Small intestine (tissue), 7 donors: ENCODE measurements around the gene EXTL2. TPM values are rescaled to one million over a fixed set of nuclear protein-coding genes. Genes with fewer than 3 reads are reported as not detected.
"Not testable (repeated sequence)": the region's sequence is repeated elsewhere in the genome, so short reads cannot be mapped to it uniquely, and the experiment has no call there.

Source experiments
- DNase-seq, 2 donors: peaks; one replicate each; pipeline versions ENCODE4 v3.0.0 to v3.0.0-alpha.2; 2013
- FAIRE-seq: peaks from 2 replicates; lab custom pipeline; 2012; peaks lifted over from hg19 to GRCh38; lab: Jason Lieb, UNC
- H3K27ac ChIP-seq, 3 donors: one replicate each; pipeline ENCODE4 v1.5.1; 2013; ENCODE audit warnings: low read length in 2 of 3, mild to moderate bottlenecking in 2 of 3, control low read depth in 1 of 3, inconsistent platforms in 1 of 3, low read depth in 1 of 3, moderate library complexity in 1 of 3
- H3K27me3 ChIP-seq, 3 donors: one replicate each; pipeline ENCODE4 v1.6.1; 2013; ENCODE audit warnings: low read length in 3 of 3, inconsistent platforms in 1 of 3; ENCODE audit not compliant: control insufficient read depth in 3 of 3, insufficient read depth in 3 of 3
- H3K36me3 ChIP-seq, 3 donors: one replicate each; pipeline ENCODE4 v1.6.1; 2013; ENCODE audit warnings: low read length in 3 of 3, inconsistent platforms in 1 of 3, low read depth in 1 of 3, mild to moderate bottlenecking in 1 of 3, moderate library complexity in 1 of 3; ENCODE audit not compliant: control insufficient read depth in 3 of 3, insufficient read depth in 2 of 3
- H3K4me1 ChIP-seq, 3 donors: one replicate each; pipeline ENCODE4 v1.6.1; 2013; ENCODE audit warnings: low read length in 2 of 3, inconsistent platforms in 1 of 3, low read depth in 1 of 3, mild to moderate bottlenecking in 1 of 3, moderate library complexity in 1 of 3; ENCODE audit not compliant: control insufficient read depth in 3 of 3, insufficient read depth in 2 of 3
- H3K4me3 ChIP-seq, 3 donors: one replicate each; pipeline ENCODE4 v1.5.1; 2013; ENCODE audit warnings: low read length in 3 of 3, control low read depth in 1 of 3, inconsistent platforms in 1 of 3, low read depth in 1 of 3, mild to moderate bottlenecking in 1 of 3, moderate library complexity in 1 of 3
- H3K9me3 ChIP-seq, 2 donors: one replicate each; pipeline ENCODE4 v1.6.1; 2013; ENCODE audit warnings: low read depth in 1 of 2, low read length in 1 of 2; ENCODE audit not compliant: control insufficient read depth in 2 of 2, insufficient read depth in 1 of 2
- WGBS, 3 donors: extraction: QIAGEN DNeasy Blood & Tissue Kit; methylation state at CpG; one replicate each; pipeline ENCODE4 v1.1.7; 2013; 5-methylcytosine and 5-hydroxymethylcytosine counted together
- polyA plus RNA-seq, 4 donors: library from polyadenylated mRNA; stranded (reverse) in 3 of 4; unstranded in 1 of 4; fragments of 200-250 nt in 3 of 4; fragments of 120-200 nt in 1 of 4; gene quantifications; one replicate each; pipeline versions ENCODE4 v1.2.1 to v1.2.3, GENCODE V29; 2013
- donor health status: healthy with polysubstance abuse.
- donor health status: control.
- donor health status: control.
- donor health status: Bipolar disorder and iron deficiency.
- donor health status: healthy.

Gene EXTL2
- polyA plus RNA-seq, 4 donors, result 1.3 to 21.5 (median 3.5) TPM

DNA sequence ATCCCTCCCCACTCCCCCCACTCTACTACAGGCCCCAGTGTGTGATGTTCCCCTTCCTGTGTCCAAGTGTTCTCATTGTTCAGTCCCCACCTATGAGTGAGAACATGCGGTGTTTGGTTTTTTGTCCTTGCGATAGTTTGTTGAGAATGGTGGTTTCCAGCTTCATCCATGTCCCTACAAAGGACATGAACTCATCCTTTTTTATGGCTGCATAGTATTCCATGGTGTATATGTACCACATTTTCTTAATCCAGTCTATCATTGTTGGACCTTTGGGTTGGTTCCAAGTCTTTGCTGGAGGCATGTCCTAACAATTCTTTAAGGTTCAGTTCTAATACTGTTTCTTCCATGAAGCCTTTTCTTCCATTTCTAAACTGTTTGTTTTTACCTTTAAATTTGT lies 38.9 kb upstream of the EXTL2 start:
- not testable (repeated sequence) for DNase-seq, H3K9me3 ChIP-seq, H3K4me1 ChIP-seq, FAIRE-seq, H3K27me3 ChIP-seq, H3K27ac ChIP-seq, H3K4me3 ChIP-seq, H3K36me3 ChIP-seq
- 97 to 100% (median 97%) methylated on average over 2 of the region's 2 CpGs for WGBS, 3 donors

DNA sequence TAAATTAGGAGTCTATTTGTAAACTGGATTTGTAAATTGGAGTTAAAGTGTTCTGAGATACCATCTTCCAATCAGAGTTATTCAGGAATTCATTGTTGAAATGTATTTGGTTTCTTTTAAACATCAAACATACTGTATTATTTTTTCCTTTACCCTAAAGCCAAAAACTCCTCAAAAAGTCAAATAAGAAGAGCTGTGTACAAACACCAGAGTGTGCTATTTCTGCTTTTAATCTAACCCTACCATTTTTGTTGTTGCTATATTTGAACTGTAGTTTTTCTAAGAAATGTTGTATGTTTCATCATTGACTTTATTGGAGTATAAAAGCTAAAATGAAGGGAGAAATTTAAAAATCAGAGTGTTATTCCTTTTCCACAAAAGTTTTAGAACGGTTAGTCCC lies 37.1 kb upstream of the EXTL2 start:
- no peak for FAIRE-seq
- Histone ChIP-seq H3K4me1 (no peaks in the 10 kb centered on the region), H3K27ac (no peak overlapping the region), H3K4me3 (no peak overlapping the region), H3K9me3 (no peaks in the 10 kb centered on the region), H3K27me3 (no peaks in the 10 kb centered on the region), H3K36me3 (no peaks in the 10 kb centered on the region)
- WGBS, 3 donors, result 88 to 94% (median 90%) methylated on average over 1 of the region's 1 CpG
- no peak for DNase-seq

DNA sequence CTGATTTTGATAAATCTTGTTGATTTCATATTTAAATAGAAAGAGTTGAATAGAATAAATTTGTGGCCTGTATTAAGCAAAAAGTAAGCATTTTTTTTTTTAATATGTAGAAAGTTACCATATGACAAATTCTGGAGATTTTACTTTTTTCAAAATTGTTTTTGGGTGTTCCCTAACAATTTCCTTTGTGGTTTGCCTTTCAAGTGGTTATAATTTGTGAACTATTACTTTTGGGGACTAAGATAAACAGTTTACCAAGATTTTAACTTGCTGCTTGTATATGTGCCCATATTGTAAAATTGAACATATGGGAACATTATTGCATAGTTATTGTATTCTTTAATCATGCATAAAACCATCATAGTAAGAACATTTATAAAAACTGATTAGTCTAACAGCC lies 35.9 kb upstream of the EXTL2 start:
- no peak overlapping the region for H3K4me3 ChIP-seq
- FAIRE-seq (peak; percentile 26), DNase-seq (no peak)
- no peaks in the 10 kb centered on the region for H3K27me3 ChIP-seq
- no peaks in the 10 kb centered on the region for H3K9me3 ChIP-seq
- no peak overlapping the region for H3K27ac ChIP-seq
- peaks cover 0 to 3% (median 2%) of the 10 kb centered on the region in 3 donors for H3K36me3 ChIP-seq
- H3K4me1 ChIP-seq, result no peaks in the 10 kb centered on the region

DNA sequence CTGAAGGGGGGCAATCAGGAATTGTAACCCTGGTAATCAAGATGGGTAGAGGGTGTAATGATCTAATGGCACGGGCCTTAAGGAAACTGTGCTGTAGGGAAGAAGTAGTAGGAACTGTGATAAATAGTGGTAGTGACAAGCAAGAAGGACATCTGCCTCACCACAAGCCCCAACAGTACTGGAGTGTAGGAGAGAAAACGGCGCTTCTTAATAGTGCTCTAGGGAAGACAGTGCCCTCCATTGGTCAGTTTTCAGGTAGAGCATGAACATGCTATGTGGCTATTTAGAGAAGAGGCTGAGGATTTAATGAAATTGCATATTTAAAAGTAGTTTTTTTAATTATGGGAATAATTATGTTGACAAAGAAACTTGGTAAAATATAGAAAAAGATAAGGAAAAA lies 33.5 kb upstream of the EXTL2 start:
- FAIRE-seq, result no peak
- DNase-seq, result no peak
- no peaks in the 10 kb centered on the region for H3K9me3 ChIP-seq
- no peak overlapping the region for H3K4me3 ChIP-seq
- H3K36me3 ChIP-seq, result peaks cover 0 to 3% (median 2%) of the 10 kb centered on the region in 3 donors
- H3K4me1 ChIP-seq, result no peaks in the 10 kb centered on the region
- H3K27ac ChIP-seq, result no peak overlapping the region
- no peaks in the 10 kb centered on the region for H3K27me3 ChIP-seq
- 77 to 92% (median 89%) methylated on average over 3 of the region's 3 CpGs for WGBS, 3 donors

DNA sequence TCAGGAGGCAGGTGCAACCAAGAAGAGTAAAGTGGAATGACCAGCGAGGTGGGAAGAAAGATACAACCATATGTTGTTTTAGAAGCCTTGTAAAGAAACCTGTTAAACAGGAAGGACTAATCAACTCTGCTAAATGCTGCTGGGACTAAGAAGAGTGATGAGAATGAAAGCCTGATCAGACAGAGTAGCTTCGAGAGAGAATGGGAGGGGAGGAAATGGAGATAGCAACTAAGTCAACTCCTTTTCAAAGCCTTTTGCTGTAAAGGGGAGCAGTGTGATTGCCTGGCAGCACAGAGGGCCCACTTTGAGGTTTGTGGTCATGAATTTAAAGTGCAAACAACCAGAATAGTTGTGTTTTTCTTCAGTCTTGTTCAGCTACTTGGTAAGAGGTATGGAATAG lies 32.6 kb upstream of the EXTL2 start:
- no peak overlapping the region for H3K27ac ChIP-seq
- DNase-seq, result peak in 1 of 2 donors; percentile 30
- WGBS, 3 donors, result 32 to 46% (median 43%) methylated on average over 2 of the region's 2 CpGs

DNA sequence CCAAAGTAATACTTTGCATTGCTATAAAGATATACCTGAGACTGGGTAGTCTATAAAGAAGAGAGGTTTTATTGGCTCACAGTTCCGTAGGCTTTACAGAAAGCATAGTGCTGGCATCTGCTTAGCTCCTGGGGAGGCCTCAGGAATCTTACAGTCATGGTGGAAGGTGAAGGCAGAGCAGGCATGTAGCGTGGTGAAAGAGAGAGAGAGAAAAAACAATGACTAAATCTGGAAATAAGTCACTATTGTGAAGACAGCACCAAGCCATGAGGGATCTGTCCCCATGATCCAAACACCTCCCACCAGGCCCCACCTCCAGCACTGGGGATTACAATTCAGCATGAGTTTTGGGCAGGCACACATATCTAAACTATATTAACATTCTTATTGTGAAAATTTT lies 31.6 kb upstream of the EXTL2 start:
- no peak for DNase-seq
- H3K9me3 ChIP-seq, result no peaks in the 10 kb centered on the region
- H3K27ac ChIP-seq, result no peak overlapping the region
- no peak for FAIRE-seq
- peaks cover 0 to 8% (median 4%) of the 10 kb centered on the region in 3 donors for H3K36me3 ChIP-seq
- no peaks in the 10 kb centered on the region for H3K27me3 ChIP-seq
- no peaks in the 10 kb centered on the region for H3K4me1 ChIP-seq
- H3K4me3 ChIP-seq, result no peak overlapping the region
- 98 to 100% (median 98%) methylated on average over 2 of the region's 2 CpGs for WGBS, 3 donors

More for the DNA sequence above, 32.6 kb upstream of the EXTL2 start:
- H3K9me3 ChIP-seq, result no peaks in the 10 kb centered on the region
- FAIRE-seq, result no peak
- H3K4me1 ChIP-seq, result no peaks in the 10 kb centered on the region
- peaks cover 0 to 3% (median 2%) of the 10 kb centered on the region in 3 donors for H3K36me3 ChIP-seq
- H3K4me3 ChIP-seq, result no peak overlapping the region
- H3K27me3 ChIP-seq, result no peaks in the 10 kb centered on the region

DNA sequence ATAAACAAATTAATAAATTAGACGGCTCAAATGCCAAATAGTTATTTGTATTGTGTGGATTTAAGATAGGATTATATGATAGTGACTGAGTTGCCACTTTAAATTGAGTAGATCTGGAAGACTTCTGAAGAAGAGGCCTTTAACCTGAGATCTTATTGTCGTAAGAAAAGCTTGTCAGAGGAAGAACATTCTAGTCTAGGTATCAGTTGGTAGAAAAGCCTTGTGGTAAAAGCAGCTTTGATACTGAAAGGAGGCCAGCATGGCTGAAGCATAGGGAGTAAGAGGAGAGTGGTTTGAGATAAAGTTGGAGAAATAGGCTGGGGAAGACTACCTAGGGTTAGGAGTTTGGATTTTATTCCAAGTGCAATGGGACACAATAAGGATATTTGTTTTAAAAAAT lies 30.3 kb upstream of the EXTL2 start:
- peaks cover 0 to 8% (median 4%) of the 10 kb centered on the region in 3 donors for H3K36me3 ChIP-seq
- no peaks in the 10 kb centered on the region for H3K27me3 ChIP-seq
- no peak overlapping the region for H3K27ac ChIP-seq
- no peak overlapping the region for H3K4me3 ChIP-seq
- FAIRE-seq (no peak), DNase-seq (no peak)
- no peaks in the 10 kb centered on the region for H3K4me1 ChIP-seq
- no peaks in the 10 kb centered on the region for H3K9me3 ChIP-seq
- 71 to 88% (median 86%) methylated on average over 2 of the region's 2 CpGs for WGBS, 3 donors

DNA sequence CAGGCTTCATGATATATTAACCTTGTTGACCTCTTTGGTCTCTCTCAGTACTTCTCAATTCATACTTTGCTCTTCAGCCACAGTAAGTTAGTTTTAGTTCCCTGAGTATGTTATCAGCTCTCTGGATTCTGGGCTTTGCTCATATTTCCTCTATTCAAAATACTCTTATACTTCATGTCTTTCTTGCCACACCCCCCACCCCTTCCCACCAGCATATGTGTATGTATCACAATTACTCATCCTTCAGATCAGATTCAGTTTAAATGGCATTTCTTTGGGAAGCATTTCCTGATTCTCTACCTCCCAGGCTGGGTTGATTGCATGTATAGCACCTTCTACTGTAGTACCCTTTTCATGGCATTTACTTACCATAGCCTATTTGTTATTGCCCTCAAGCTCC lies 29.6 kb upstream of the EXTL2 start:
- Histone ChIP-seq H3K27ac (no peak overlapping the region), H3K4me1 (no peaks in the 10 kb centered on the region), H3K36me3 (peaks cover 0 to 8% (median 4%) of the 10 kb centered on the region in 3 donors), H3K27me3 (no peaks in the 10 kb centered on the region), H3K4me3 (no peak overlapping the region), H3K9me3 (no peaks in the 10 kb centered on the region)
- FAIRE-seq, result no peak
- DNase-seq, result no peak

DNA sequence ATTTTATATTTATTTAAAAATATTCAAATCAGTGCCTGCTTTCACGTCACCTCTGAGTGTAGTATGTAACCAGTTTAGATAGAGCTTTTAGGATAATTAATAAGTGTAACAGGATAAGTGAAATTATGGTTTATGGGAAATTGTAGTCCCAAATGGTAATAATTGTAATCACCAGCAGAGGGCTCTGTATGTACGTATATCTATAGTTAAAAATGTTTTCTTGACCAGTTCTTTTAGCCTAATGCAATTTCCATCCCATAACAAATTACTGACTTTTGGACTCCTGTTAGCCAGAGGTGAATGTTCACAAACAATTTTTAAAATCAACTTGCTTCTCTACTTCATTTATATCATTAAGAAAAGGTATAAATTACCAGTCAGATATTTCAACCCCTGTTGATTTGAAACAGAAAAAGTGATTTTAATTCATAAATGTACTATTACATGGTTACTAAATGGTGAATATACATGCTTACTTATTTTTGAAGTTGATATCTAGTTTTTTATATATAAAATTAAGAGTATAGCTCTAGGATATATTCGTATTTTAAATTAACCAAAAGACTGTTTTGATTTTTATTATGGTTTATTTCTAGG lies 26.6 kb upstream of the EXTL2 start:
- peak; percentile 57 to 67 for DNase-seq
- Histone ChIP-seq H3K36me3 (peaks cover 3 to 6% (median 6%) of the 10 kb centered on the region in 3 donors), H3K9me3 (no peaks in the 10 kb centered on the region), H3K27me3 (no peaks in the 10 kb centered on the region), H3K27ac (no peak overlapping the region), H3K4me3 (no peak overlapping the region), H3K4me1 (no peaks in the 10 kb centered on the region)
- WGBS, 3 donors, result 38 to 40% (median 39%) methylated on average over 3 of the region's 3 CpGs
- FAIRE-seq, result peak; percentile 92
